GM19023 (cell line): ENCODE measurements around the gene PLCB4.

Source experiments
- ATAC-seq: cut with Tn5 transposase; IDR thresholded peaks from one replicate; pipeline ENCODE4 v1.9.1; 2021; ENCODE audit warnings: mild to moderate bottlenecking, moderate library complexity; ENCODE audit not compliant: unreplicated experiment

PLCB4 gene

GRCh38 chr20:9507544-9508239 lies 438.8 kb downstream of the PLCB4 start:
- no peak for ATAC-seq

DNA sequence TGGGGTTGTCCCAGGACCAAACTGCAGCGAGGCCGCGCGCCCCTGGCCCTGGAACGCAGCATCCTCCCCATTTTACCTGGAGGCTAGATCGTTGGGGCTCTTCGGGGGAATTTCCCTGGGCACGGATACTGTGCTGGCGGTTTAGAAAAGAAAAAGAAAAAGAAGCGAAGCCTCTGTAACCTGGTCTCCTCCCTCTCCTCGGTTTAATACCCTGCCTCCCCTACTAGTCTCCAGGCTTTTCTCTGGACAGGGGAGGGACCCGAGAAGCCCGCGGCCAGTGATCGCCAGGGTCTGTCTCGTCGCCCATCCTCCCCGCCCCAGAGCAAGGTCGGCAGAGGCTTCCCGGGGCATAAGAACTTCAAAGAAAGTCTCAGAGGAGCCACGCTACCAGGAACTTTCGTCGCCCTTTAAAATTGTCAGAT lies 439.4 kb downstream of the PLCB4 start:
- no peak for ATAC-seq

GRCh38 chr20:9508696-9509178 lies 439.9 kb downstream of the PLCB4 start:
- no peak for ATAC-seq

- ATAC-seq: no peak
These were observed 440.4 kb downstream of the PLCB4 start for GRCh38 chr20:9509246-9509645.

GRCh38 chr20:9510911-9511310 lies 442.0 kb downstream of the PLCB4 start:
- no peak for ATAC-seq

DNA sequence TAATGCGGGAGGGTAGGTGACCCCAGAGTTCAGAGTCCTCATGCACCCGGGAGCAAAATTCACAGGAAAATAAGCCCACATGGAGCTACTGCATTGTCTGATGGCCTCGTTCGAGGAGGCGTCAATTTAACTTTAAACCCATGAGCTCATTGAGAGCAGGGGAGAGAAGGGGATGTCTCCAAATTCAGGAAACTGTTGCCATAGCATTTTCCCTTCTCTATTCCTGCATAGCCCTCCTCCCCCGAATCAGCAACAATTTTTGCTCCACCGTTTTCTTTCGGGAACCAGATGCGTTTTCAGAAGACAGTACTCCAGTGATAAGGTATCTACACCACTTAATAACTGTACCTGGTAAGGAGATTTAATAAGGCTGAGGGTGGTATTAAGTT lies 445.2 kb downstream of the PLCB4 start:
- no peak for ATAC-seq

DNA sequence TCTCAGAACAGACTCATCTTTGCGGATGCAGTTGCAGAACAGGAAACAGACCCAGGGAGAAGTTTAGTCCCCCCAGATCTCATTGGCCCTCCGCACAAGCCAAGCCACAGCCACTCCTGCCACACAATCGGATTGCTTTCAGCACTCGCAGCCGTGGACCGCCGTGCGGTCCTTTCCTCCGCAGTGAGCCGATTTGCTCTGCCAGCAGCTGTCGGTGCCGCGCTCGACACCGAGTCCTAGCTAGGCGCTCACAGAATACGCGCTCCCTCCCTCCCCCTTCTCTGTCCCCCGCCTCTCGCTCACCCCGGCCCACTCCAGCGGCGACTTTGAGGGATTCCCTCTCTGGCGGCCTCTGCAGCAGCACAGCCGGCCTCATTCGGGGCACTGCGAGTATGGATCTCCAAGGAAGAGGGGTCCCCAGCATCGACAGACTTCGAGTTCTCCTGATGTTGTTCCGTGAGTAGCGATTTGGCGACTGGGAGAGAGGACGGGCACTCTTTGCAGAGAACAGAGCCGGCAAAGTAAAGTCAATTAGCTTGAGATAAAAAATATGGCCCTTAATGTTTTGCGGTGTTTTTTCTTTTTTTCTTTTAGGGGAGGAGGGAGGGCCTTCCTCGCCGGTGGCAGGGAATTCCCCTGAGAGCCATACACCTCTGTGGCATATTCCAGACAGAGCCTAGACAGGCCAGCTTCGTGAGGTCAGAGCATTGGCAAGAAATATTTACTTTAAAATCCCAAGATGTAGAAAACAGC lies 445.8 kb downstream of the PLCB4 start, which contains the start of gene LAMP5:
Gene LAMP5 (plus strand): TSS at position 130 of the 753 bp plus-strand sequence. CDS start 263 bp downstream, at position 393.
- ATAC-seq: no peak

- ATAC-seq: no peak
These were observed 446.3 kb downstream of the PLCB4 start for GRCh38 chr20:9515214-9515585.

GRCh38 chr20:9515741-9516233 lies 446.9 kb downstream of the PLCB4 start:
- ATAC-seq: no peak

- ATAC-seq: no peak
These were observed 447.5 kb downstream of the PLCB4 start for GRCh38 chr20:9516234-9516871.

- no peak for ATAC-seq
These were observed 448.6 kb downstream of the PLCB4 start for GRCh38 chr20:9517297-9518162.

- ATAC-seq: no peak
These were observed 449.8 kb downstream of the PLCB4 start for GRCh38 chr20:9518576-9519175.

- no peak for ATAC-seq
These were observed 451.2 kb downstream of the PLCB4 start for GRCh38 chr20:9520086-9520485.

- no peak for ATAC-seq
These were observed 454.7 kb downstream of the PLCB4 start for GRCh38 chr20:9523636-9524035.
